ENCODE data around the gene PPIL3.
A peak's percentile ranks its signal among the peaks of the same experiment; 100 is the strongest.

DNA sequence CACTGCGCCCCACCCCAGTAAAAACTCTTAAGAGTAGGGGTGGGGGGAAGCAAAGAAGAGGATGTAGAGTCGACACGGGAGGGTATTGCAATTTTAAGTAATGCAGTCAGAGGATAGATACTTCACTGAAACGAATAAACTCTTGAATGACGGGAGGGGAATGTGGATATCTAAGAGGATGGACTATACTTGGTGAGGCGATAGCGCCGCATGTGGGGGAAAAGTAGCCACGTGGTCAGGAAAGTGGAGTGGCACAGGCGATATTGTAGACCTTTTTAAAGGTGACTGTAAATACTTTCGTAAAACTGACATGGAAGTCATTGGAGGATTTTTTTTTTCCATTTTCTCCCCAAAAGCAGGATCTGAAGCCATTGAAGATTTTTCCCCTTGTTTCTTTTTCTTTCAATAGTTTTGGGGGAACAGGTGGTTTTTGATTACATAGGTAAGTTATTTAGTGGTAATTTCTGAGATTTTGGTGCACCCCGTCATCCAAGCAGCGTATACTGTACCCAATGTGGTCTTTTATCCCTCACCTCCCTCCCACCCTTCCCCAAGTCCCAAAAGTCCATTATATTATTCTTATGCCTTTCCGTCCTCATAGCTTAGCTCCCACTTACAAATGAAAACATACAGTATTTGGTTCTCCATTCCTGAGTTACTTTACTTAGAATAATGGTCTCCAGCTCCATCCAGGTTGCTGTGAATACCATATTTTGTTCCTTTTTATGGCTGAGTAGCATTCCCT is 38.2 kb downstream of the PPIL3 start:
- TF ChIP-seq, protein P1, sequence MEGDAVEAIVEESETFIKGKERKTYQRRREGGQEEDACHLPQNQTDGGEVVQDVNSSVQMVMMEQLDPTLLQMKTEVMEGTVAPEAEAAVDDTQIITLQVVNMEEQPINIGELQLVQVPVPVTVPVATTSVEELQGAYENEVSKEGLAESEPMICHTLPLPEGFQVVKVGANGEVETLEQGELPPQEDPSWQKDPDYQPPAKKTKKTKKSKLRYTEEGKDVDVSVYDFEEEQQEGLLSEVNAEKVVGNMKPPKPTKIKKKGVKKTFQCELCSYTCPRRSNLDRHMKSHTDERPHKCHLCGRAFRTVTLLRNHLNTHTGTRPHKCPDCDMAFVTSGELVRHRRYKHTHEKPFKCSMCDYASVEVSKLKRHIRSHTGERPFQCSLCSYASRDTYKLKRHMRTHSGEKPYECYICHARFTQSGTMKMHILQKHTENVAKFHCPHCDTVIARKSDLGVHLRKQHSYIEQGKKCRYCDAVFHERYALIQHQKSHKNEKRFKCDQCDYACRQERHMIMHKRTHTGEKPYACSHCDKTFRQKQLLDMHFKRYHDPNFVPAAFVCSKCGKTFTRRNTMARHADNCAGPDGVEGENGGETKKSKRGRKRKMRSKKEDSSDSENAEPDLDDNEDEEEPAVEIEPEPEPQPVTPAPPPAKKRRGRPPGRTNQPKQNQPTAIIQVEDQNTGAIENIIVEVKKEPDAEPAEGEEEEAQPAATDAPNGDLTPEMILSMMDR (IDR thresholded peaks at IDR 0.05 in 8 of 11, conservative IDR thresholded peaks at IDR 0.05 in 3 of 11), result no peak
- TF ChIP-seq POLR2A (IDR thresholded peaks at IDR 0.05), result no peak
- peak in 1 of 3 donors; percentile 45 for TF ChIP-seq POLR2AphosphoS5 (IDR thresholded peaks at IDR 0.05)
